ENCODE results near the gene IQSEC1.

The IQSEC1 gene

GRCh38 chr3:12995389-12996180 lies 77.6 kb downstream of the IQSEC1 start:
- no peak for DNase-seq

DNA sequence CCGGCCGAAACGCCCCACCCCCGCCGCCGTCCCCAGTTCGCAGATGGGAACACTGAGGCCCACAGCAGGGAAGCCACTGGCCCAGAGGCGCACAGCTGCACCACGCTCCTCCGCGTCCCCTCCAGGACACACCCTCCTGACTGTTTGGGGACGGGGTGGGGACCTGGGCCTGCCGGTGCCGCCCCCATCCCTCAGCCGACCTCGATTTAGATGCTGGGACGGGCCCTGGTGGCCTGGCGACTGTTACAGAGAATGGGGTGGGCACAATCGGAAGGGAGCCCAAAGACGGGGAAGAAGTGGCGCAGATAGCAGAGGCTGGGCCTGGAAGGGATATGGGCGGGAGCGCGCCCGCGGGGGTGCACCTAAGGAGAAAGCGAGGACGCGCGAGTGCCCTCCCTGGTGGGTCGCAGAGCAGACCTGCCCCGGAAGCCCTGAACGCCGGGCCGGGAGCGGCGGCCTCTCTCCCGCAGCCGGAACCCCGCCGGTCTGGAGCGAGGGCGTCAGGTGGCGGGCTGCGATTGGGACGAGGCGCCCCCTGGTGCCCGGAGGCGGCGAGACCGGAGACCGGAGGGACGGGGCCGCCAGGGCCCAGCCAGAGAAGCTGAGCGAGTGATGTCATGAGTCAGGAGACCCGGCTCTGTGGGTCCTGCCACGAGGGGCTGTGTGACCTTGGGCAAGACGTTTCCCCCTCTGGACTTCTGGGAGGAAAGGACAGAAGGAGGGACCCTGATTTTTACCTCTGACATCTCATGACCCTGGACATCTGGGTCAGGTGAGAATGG lies 78.4 kb downstream of the IQSEC1 start:
- peak; percentile 87 for DNase-seq

DNA sequence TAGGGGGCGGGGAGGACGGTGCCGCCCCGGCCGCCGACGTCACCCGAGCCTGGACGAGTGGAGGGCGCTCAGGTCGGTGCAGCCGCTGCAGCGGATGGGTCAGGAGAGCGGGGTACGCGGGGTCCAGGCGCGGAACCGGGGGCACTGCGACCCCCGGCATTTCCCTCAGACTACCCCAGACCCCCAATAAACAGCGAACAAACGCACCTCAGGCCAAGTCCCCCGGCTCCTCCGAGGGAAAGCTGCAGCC lies 78.9 kb downstream of the IQSEC1 start:
- no peak for DNase-seq

GRCh38 chr3:12993517-12994356 lies 79.5 kb downstream of the IQSEC1 start:
- DNase-seq, result peak; percentile 24

DNA sequence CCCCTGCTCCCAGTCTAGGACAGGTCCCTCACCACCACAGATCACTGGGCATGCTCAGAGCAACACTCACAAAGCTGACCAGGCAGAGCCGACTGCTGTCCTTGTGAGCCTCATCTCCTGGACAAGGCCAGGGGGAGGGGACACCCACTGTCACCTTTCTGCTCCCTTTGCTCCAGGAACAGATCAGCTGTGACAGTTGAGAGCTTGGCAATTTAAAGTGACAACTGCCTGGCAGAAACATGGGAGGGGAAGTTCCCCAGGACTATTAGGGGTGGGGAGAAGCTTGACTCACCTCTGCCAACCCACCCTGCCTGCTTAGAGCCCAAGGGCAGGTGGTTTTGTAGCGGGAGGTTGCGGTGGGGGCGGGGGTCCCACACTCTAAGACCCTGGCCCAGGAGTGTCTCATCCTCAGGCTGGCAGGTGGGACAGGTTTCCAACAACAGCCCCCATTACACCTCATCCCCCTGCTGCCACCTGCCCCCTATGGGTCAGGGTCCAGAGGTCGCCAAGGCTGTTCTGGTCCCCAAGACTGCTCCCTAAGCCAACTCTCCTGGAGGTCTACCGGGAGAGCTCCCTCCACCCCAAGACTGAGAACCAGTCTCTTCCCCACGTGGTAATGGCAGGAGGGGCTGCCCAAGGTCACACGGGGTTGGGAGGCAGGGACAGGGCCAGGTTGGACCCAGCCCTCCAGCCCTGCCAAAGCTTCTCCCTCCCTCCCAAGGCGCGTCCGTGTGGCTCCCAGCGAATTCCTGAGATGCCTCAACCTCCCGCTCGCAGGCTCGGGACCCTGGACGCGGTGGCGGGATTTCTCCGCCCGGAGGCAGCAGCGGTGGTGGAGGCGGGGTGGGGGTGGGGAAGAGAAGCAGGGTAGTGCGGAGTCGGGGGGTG lies 80.4 kb downstream of the IQSEC1 start:
- no peak for DNase-seq

- no peak for DNase-seq
Measured at GRCh38 chr3:12991861-12992281, 81.4 kb downstream of the IQSEC1 start.

GRCh38 chr3:12991481-12991837 lies 81.8 kb downstream of the IQSEC1 start:
- no peak for DNase-seq

GRCh38 chr3:12990781-12991480 lies 82.3 kb downstream of the IQSEC1 start:
- DNase-seq, result peak; percentile 18

- no peak for DNase-seq
Measured at GRCh38 chr3:12990306-12990705, 82.9 kb downstream of the IQSEC1 start.

DNA sequence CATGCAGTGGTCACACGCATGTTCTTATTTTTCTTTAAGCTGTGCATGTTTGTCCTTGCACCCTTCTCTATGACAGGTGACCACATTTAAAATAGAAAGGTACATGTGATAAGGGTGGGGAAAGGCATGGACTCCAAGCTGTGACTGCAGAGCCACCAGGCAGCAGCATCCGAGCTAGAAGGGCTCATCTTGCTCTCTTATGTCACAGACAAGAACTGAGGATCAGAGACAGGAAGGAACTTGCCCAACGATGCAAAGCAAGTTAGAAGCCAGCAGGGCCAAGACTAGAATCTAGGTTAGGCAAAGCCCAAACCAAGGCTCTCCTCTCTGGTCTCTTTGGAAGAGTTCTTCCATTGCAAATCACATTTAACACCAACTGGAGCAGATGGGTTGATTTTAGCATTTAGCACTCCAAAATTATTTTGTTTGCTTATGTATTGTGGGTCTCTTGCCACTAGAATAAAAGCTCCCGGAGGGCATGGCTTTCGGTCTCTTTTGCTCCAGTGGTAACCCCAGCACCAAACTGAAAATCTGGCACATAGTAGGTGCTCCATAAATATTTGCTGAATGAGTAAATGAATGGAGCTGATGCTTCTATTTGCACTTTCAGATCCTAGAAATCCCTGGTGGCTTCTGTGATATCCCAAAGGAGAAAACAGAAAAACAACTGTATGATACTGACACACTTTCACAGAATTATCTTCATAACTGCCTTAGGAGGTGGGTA lies 84.3 kb downstream of the IQSEC1 start:
- no peak for DNase-seq

GRCh38 chr3:12987602-12988001 lies 85.6 kb downstream of the IQSEC1 start:
- DNase-seq, result no peak

GRCh38 chr3:12986986-12987385 lies 86.2 kb downstream of the IQSEC1 start:
- DNase-seq, result no peak

DNA sequence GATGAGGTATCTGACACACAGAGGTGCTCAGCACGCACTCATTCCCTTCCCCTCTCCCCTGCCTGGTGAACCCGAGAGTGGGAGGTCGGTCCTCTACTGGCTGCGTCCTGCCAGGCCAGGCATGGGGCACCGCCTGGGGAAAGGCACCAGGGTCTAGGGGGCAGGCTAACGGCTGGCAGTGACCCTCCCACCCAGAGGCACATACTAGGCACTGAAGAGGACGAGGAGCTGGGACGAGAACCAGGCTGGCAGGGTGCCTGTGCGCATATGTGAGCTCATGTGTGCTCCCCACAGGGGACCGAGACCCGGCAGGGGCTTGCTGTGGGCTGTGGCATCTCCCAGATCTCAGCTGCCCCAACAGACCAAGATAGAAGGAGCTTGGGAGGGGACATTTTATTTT lies 86.7 kb downstream of the IQSEC1 start:
- DNase-seq, result no peak

- DNase-seq, result no peak
Measured at GRCh38 chr3:12986031-12986430, 87.2 kb downstream of the IQSEC1 start.

GRCh38 chr3:12985148-12985547 lies 88.1 kb downstream of the IQSEC1 start:
- no peak for DNase-seq

DNA sequence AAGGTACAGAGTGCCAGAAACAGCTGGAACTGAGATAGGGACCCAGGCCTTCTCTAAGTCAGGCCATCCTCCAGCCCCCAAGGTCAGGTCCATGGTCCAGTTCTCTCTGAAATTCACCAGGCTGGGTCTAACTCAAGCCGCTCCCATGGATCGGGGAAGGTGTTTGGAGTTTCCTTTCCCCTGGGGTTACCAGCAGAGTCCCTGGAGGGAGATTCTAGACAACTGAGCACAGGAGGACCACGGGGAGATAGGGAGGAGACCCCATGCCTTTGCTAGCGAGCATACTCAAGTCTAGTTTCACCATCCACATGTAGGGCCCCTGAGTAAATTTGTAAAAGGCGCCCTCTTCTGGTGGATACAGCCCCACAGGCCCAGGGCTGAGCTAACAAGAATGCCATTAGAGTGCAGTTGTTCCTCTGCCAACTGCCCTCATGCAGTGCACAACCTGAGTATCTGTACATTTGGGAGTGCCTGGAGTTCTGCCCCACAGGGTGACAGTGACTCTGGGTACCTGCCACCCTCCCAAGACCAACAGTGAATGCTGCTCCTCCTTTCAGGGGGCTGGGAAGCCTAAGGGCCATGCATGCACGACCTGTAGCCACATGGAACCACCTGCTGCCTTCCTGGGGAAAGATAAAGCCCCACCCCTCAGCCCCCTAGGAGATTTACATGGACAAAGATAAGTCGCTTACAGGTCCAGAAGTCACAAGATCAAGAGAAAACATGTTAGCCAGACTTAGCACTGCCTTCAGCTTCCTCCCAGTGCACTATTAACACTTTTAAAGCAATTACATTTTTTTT lies 89.0 kb downstream of the IQSEC1 start:
- DNase-seq, result peak; percentile 69

DNA sequence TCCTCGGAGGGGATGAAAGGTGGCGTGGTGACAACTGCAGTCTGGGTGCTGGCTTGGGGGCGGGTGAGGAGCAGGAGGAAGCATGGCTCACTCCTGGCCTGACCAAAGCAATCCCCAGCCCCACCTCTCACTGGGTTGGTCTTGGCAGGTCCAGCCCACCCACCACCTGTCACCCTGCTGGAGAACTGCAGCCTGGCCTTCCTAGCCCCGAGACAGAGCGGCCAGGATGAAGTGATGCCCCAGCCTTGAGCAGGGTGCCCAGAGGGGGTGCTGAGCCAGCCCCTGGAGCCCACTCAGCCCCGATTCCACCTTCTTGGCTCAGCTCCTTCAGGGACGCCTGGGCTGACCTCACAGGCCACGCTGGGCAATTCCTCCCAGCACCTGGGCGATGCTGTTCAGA lies 89.9 kb downstream of the IQSEC1 start:
- DNase-seq, result no peak

DNA sequence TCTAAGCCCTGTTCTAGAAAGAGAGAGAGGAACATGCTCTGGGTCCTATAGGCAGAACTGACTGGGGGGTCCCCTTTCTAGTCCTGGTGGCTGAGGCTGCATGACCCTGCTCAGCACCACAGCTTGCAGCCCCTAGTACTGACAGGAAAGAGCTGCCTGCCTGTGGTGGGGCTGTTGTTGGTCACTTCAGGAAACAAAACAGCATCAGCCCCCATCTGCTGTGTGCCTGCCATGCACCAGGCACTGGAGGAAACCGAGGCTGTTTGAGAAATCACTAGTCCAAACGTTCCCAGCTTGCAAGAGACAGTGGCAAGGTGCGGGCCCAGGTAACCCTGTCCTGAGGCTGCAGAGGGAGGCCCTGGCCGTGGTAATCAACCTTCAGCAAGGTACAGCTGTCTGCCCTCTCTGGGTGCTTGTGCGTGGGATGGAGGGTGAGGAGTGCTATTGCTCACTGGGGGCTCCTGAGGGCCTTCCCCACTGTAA lies 90.6 kb downstream of the IQSEC1 start:
- DNase-seq, result no peak

DNA sequence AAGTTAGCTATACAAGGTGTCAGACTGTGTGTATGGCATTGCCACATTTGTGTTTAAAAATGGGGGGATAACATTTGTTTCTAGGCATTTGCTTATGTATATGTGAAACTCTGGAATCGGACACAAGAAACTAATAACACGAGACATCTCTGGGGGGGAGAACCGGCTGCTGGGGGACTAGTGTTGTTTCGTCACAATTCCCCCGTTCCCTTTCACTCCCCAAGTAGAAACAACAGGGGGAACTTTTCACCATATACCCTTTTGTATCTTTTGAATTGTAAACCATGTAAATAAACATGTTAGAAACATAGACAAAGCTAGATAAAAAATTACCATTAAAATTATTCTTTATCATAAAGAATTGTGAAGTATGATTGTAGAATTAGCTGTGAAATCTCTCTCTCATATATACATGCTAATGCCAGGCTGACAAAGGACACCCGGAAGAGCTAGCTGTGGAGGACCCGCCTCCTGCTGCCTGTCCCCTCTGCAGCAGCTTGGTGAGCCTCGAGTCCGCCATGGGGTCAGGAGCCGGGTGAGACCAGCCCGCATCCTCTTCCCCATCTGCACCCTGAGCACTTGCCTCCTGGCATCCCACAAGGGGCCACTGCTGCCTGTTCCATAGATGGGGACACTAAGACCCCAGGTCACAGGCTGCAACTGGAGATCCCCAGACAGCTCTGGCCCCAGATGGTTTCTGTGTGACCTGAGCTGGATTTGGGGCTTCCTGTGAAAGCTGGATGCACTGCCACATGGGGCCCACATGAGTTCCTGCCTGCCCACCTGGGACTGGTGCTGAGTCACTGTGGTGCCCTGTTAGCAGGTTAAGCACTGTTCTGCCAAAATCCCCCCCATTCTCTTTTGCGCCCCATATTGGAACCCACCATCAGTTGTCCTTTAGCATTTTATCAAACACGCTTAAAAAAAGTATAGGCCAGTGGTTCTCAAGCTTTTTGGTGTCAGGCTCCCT lies 91.6 kb downstream of the IQSEC1 start:
- no peak for DNase-seq

Measured in NCI-H69 (cell line).